Activated naive CD4-positive, alpha-beta T cell treated with anti-CD3 and anti-CD28 coated beads, Interleukin-2, amount 50 U/mL, for 24 hours (primary cell): Measurements from ENCODE around the gene KCNK2.

ENCODE experiments used
- H3K27ac Mint-ChIP-seq: one replicate; pipeline ENCODE4 v1.8.0; 2021; ENCODE audit warnings: mild to moderate bottlenecking, mixed read lengths
- H3K27me3 Mint-ChIP-seq: one replicate; pipeline ENCODE4 v1.8.0; 2021; ENCODE audit warnings: mixed read lengths
- H3K36me3 Mint-ChIP-seq: one replicate; pipeline ENCODE4 v1.8.0; 2021; ENCODE audit warnings: mixed read lengths
- H3K4me1 Mint-ChIP-seq: one replicate; pipeline ENCODE4 v1.8.0; 2021; ENCODE audit warnings: mixed read lengths
- H3K4me3 Mint-ChIP-seq: one replicate; pipeline ENCODE4 v1.8.0; 2021; ENCODE audit warnings: mild to moderate bottlenecking, mixed read lengths
- H3K9me3 Mint-ChIP-seq: one replicate; pipeline ENCODE4 v1.8.0; 2021; ENCODE audit warnings: mixed read lengths

The KCNK2 gene

GRCh38 chr1:215285013-215285800 lies 202.7 kb downstream of the KCNK2 start:
- H3K4me3 Mint-ChIP-seq, result no peak overlapping the region
- H3K36me3 Mint-ChIP-seq, result no peaks in the 10 kb centered on the region
- H3K9me3 Mint-ChIP-seq, result no peaks in the 10 kb centered on the region
- peaks cover 2% of the 10 kb centered on the region for H3K27me3 Mint-ChIP-seq
- H3K27ac Mint-ChIP-seq, result no peak overlapping the region
- H3K4me1 Mint-ChIP-seq, result no peaks in the 10 kb centered on the region
